AG04450 (cell line): Measurements from ENCODE around the gene ELF4. TPM values are rescaled to one million over a fixed set of nuclear protein-coding genes. Genes with fewer than 3 reads are reported as not detected.

Experiments used
- CTCF ChIA-PET: fragments of 300-600, 350-600 bp; formaldehyde crosslinking; extraction: SDS; loops from one replicate; lab custom pipeline; 2022; ENCODE audit warnings: antibody characterized with exemption, inconsistent platforms; lab: Charles Lee
- POLR2A ChIA-PET: fragments of 350-600 bp; formaldehyde crosslinking; extraction: SDS; loops from one replicate; lab custom pipeline; 2021; ENCODE audit warnings: antibody characterized with exemption, inconsistent platforms; lab: Yijun Ruan, JAX
- DNase-seq: peaks from one replicate; pipeline ENCODE4 v3.0.0-alpha.2; 2011; ENCODE audit warnings: low read depth, low spot score
- H3K27ac ChIP-seq: one replicate; pipeline ENCODE4 v1.5.1; 2012; ENCODE audit warnings: low read depth, low read length, control low read depth
- H3K27me3 ChIP-seq: one replicate; pipeline ENCODE4 v1.6.0; 2012; ENCODE audit warnings: low read length; ENCODE audit not compliant: control insufficient read depth, insufficient read depth
- H3K4me3 ChIP-seq: 2 replicates; pipeline ENCODE4 v1.5.1; 2011; ENCODE audit warnings: mild to moderate bottlenecking, low read depth, low read length, control low read depth
- H3K9me3 ChIP-seq: 2 replicates; pipeline ENCODE4 v1.5.1; 2012; ENCODE audit warnings: low read length; ENCODE audit not compliant: control insufficient read depth, insufficient read depth
- CTCF ChIP-seq: IDR thresholded peaks from 2 replicates; pipeline ENCODE4 v1.5.1; 2011; ENCODE audit warnings: low read depth, low read length, control low read depth, inconsistent platforms
- polyA plus RNA-seq: library from polyadenylated mRNA; depleted of rRNA; stranded (reverse); fragments of >200 nt; gene quantifications from 2 replicates; pipeline ENCODE4 v1.2.3, GENCODE V29; 2011

ELF4 gene
- polyA plus RNA-seq, 1 experiment: 17.7 TPM

- CTCF ChIA-PET: interaction anchor here (0.7 kb wide), 1 partner anchor 11 kb away, joined by 3 read pairs; no protein-coding TSS in a partner anchor
Observed at GRCh38 chrX:130071611-130072344, 38.5 kb downstream of the ELF4 start.

DNA sequence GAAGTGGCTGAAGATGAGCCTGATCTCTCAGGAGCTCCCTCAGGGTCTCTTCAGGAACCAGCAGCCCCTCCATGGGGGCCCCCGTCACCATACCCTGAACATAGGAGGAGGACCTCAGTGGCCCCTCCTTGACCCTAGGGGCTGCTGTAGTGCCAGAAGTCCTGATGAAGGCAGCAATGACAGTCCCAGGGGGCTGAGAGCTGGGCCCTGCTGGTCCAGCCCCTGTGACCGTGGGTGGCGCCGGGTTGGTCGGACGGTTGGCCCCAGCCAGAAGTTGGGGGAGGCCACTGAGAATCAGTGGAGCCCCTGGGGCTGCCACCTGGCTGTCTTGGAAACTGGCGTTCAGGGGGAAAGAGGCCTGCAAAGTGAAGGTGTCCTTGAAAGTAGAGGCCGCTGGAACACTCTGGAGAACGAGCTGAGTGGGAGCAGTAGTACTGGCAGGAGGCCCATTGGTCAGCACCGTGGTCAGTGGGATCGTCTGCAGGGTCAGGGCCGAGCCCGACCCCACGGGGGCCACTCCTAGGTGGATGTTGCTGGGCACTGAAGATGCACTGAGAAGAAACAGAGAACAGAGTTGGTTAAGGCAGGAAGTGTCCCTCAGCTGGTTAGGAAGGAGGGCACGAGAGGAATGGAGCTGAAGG lies 43.2 kb downstream of the ELF4 start:
- no peak overlapping the region for H3K4me3 ChIP-seq
- H3K9me3 ChIP-seq: no peaks in the 10 kb centered on the region
- H3K27ac ChIP-seq: no peak overlapping the region
- DNase-seq: no peak
- ChIA-PET POLR2A (no interaction called here), CTCF (interaction anchor here (0.6 kb wide), 1 partner anchor 88 kb away, joined by 3 read pairs; no protein-coding TSS in a partner anchor)
- H3K27me3 ChIP-seq: no peaks in the 10 kb centered on the region
- no peak for TF ChIP-seq CTCF

More at GRCh38 chrX:130071611-130072344, 38.5 kb downstream of the ELF4 start:
- no peak for DNase-seq
- no peaks in the 10 kb centered on the region for H3K9me3 ChIP-seq
- POLR2A ChIA-PET: no interaction called here
- no peak overlapping the region for H3K27ac ChIP-seq
- no peak overlapping the region for H3K4me3 ChIP-seq
- no peaks in the 10 kb centered on the region for H3K27me3 ChIP-seq
- no peak for TF ChIP-seq CTCF

DNA sequence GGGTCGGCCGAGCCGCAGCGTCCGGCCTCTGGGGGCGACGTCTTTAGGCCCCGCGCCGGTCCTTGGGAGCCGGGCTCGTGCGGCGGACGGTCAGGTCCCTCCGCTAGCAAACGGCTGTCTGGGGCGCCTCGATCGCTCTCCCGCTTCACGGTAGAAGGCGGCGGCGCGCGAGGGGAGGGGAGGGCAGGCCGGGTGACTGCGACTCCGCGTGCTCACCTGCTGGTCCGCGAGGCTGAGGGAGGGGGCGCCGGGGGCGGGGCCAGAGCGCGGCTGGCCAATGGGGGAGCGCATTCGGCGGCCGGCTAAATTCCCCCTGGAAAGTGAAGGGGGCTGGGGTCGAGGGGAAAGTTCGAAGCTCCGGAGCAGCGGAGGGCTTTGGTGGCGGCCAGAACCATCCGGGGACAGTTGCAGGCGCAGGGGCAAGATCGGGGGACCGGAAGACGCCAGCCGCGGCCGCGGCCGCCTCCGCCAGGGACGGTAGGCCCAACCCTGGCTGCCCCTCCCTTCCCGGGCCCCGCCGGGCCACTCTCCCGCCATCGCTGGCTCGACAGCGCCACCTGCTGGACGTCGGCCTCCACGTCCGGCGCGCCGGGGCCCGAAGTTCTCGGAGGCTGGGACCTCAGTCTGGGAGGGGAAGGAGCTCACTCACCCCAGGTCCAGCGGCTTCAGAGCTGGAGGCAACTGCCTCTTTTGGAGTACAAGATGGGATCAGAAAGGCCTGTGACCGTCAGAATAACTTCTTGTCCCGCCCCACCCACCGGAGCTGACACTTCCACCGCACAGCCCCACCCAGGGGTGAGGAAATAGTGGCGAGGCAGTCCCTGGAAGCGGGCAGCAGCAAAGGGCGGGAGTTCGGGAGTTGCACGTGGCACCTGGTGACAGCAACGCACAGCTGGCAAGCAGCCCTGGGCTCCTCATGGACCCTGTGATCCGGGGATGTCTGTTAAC lies 49.9 kb downstream of the ELF4 start:
- DNase-seq: no peak
- peak; percentile 69 for TF ChIP-seq CTCF
- Histone ChIP-seq H3K4me3 (peak overlapping the region; percentile 59), H3K27me3 (no peaks in the 10 kb centered on the region), H3K9me3 (no peaks in the 10 kb centered on the region), H3K27ac (no peak overlapping the region)
- CTCF ChIA-PET: interaction anchor here (0.5 to 3.5 kb wide), 65 partner anchors 9 to 463 kb away, joined by 3 to 143 read pairs (median 4); partner anchors contain the start of genes AIFM1 and UTP14A
- POLR2A ChIA-PET: interaction anchor here (0.5 to 0.9 kb wide), 4 partner anchors 133 to 152 kb away, joined by 3 read pairs; no protein-coding TSS in a partner anchor

- no peak for TF ChIP-seq CTCF
- POLR2A ChIA-PET: no interaction called here
Observed at GRCh38 chrX:130058652-130059051, 51.6 kb downstream of the ELF4 start.

More at GRCh38 chrX:130058652-130059051, 51.6 kb downstream of the ELF4 start:
- H3K27ac ChIP-seq: no peak overlapping the region
- H3K27me3 ChIP-seq: no peaks in the 10 kb centered on the region
- H3K9me3 ChIP-seq: no peaks in the 10 kb centered on the region
- H3K4me3 ChIP-seq: no peak overlapping the region
- CTCF ChIA-PET: interaction anchor here (1.1 to 3.5 kb wide), 2 partner anchors 30 to 133 kb away, joined by 3 to 143 read pairs; no protein-coding TSS in a partner anchor
- no peak for DNase-seq
